Spleen (tissue), 11 donors: Measurements from ENCODE around the gene SGK2. TPM values are rescaled to one million over a fixed set of nuclear protein-coding genes. Genes with fewer than 3 reads are reported as not detected.

Source experiments
- DNase-seq: peaks from one replicate; pipeline ENCODE4 v3.0.0-alpha.2; 2020
- H3K27ac ChIP-seq, 8 donors: fragments of 200-600 bp; sonication (generic) in 7 of 8; 1 replicate in 4 of 8; 2 replicates in 4 of 8; pipeline versions ENCODE4 v1.5.0 to v1.8.0; 2016 to 2021; ENCODE audit warnings: inconsistent platforms in 4 of 8, mild to moderate bottlenecking in 4 of 8, moderate library complexity in 1 of 8
- H3K27me3 ChIP-seq, 7 donors: fragments of 200-600 bp; sonication (generic) in 6 of 7; replicated peaks in 1 of 7; 1 replicate in 4 of 7; 2 replicates in 3 of 7; pipeline versions ENCODE4 v1.5.0 to v1.8.0; 2016 to 2021; ENCODE audit warnings: inconsistent platforms in 3 of 7, mild to moderate bottlenecking in 1 of 7
- H3K36me3 ChIP-seq, 6 donors: fragments of 200-600 bp; sonication (generic) in 5 of 6; 1 replicate in 4 of 6; 2 replicates in 2 of 6; pipeline versions ENCODE4 v1.5.0 to v1.8.0; 2016 to 2021; ENCODE audit warnings: inconsistent platforms in 2 of 6
- H3K4me1 ChIP-seq, 6 donors: fragments of 200-600 bp; sonication (generic) in 5 of 6; 1 replicate in 3 of 6; 2 replicates in 3 of 6; pipeline versions ENCODE4 v1.5.0 to v1.8.0; 2016 to 2021; ENCODE audit warnings: inconsistent platforms in 3 of 6
- H3K4me3 ChIP-seq, 8 donors: fragments of 200-600 bp; sonication (generic) in 7 of 8; 1 replicate in 4 of 8; 2 replicates in 4 of 8; pipeline versions ENCODE4 v1.5.0 to v1.8.0; 2016 to 2021; ENCODE audit warnings: inconsistent platforms in 4 of 8, mild to moderate bottlenecking in 4 of 8, moderate library complexity in 2 of 8
- H3K9me3 ChIP-seq, 8 donors: fragments of 200-600 bp; sonication (generic) in 7 of 8; 1 replicate in 4 of 8; 2 replicates in 4 of 8; pipeline versions ENCODE4 v1.5.0 to v1.8.0; 2016 to 2021; ENCODE audit warnings: inconsistent platforms in 4 of 8
- CTCF ChIP-seq, 11 experiments: fragments of 200-600 bp in 7 of 11; fragments of 450-650 bp in 4 of 11; sonication (generic) in 4 of 11; IDR thresholded peaks in 8 of 11; conservative IDR thresholded peaks in 3 of 11; 1 replicate in 7 of 11; 2 replicates in 4 of 11; pipeline versions ENCODE4 v1.4.0 to v1.8.0; 2016 to 2021; ENCODE audit warnings: antibody characterized with exemption in 11 of 11, inconsistent platforms in 4 of 11, mild to moderate bottlenecking in 1 of 11
- POLR2A ChIP-seq, 3 donors: fragments of 450-650 bp; IDR thresholded peaks; one replicate each; pipeline ENCODE4 v1.5.1; 2017; ENCODE audit warnings: antibody characterized with exemption in 3 of 3, mild to moderate bottlenecking in 1 of 3
- POLR2AphosphoS5 ChIP-seq, 3 donors: sonication (generic); formaldehyde crosslinking; IDR thresholded peaks; one replicate each; pipeline ENCODE4 v1.5.1; 2017; ENCODE audit warnings: antibody characterized with exemption in 3 of 3
- WGBS, 5 donors: extraction: QIAGEN DNeasy Blood & Tissue Kit in 3 of 5; methylation state at CpG; one replicate each; pipeline versions ENCODE4 v1.1.5 to v1.1.7; 2013 to 2018; 5-methylcytosine and 5-hydroxymethylcytosine counted together
- intact Hi-C: fragments of 100-400 bp; cut with DNase I; formaldehyde crosslinking; loops from one replicate; pipeline ENCODE4 v1.15.0; 2023; ENCODE audit warnings: low total_unique reads
- polyA plus RNA-seq, 3 donors: library from polyadenylated mRNA; stranded (reverse); fragments of 200-250 nt; gene quantifications; one replicate each; pipeline ENCODE4 v1.2.1, GENCODE V29; 2013
- total RNA-seq, 7 donors: library from RNA; depleted of rRNA in 3 of 7; stranded (reverse); fragments of >200 nt in 3 of 7; fragmentation: NEBNext Ultra II Directional in 4 of 7; extraction: Animal tissue kit (Norgen Biotek cat#: 25700) in 4 of 7; gene quantifications; one replicate each; pipeline versions ENCODE4 v1.1.0 to v1.2.1, GENCODE V29; 2016 to 2021
- donor health status: healthy with polysubstance abuse.
- donor health status: DM: no; HTN: no; CAD: no; lungs with moderate emphysema.
- donor health status: DM: no; HTN: no; CAD: no.
- donor health status: Bipolar disorder and iron deficiency.
- donor health status: healthy.
- donor health status: DM: no; HTN: no; CAD: no.
- donor health status: DM: yes; HTN: yes; CAD: no.

The SGK2 gene
- total and polyA plus RNA-seq, 10 donors: 0.50 to 3.1 (median 0.99) TPM

GRCh38 chr20:43550456-43550855 is 8.4 kb upstream of the SGK2 start:
- 81 to 93% (median 88%) methylated on average over 2 of the region's 2 CpGs for WGBS, 5 donors
- intact Hi-C loops: no loop called here
- DNase-seq: peak; percentile 32

GRCh38 chr20:43554369-43554768 is 4.5 kb upstream of the SGK2 start:
- H3K27me3 ChIP-seq: no peaks in the 10 kb centered on the region
- no peak overlapping the region for H3K4me3 ChIP-seq
- no peak overlapping the region for H3K27ac ChIP-seq
- no peaks in the 10 kb centered on the region for H3K9me3 ChIP-seq
- intact Hi-C loops: no loop called here
- H3K4me1 ChIP-seq: peaks cover 0 to 30% (median 3%) of the 10 kb centered on the region in 6 donors
- no peak for DNase-seq
- TF ChIP-seq POLR2A (IDR thresholded peaks at IDR 0.05): no peak
- TF ChIP-seq POLR2AphosphoS5 (IDR thresholded peaks at IDR 0.05): no peak
- TF ChIP-seq CTCF (IDR thresholded peaks at IDR 0.05 in 8 of 11, conservative IDR thresholded peaks at IDR 0.05 in 3 of 11): no peak
- 58 to 86% (median 72%) methylated on average over 3 of the region's 3 CpGs for WGBS, 5 donors
- H3K36me3 ChIP-seq: peaks cover 0 to 5% (median 0%) of the 10 kb centered on the region in 6 donors

More at GRCh38 chr20:43550456-43550855, 8.4 kb upstream of the SGK2 start:
- Histone ChIP-seq H3K27me3 (no peaks in the 10 kb centered on the region), H3K4me3 (no peak overlapping the region), H3K27ac (no peak overlapping the region), H3K36me3 (peaks cover 0 to 29% (median 0%) of the 10 kb centered on the region in 6 donors), H3K4me1 (no peaks in the 10 kb centered on the region), H3K9me3 (peaks cover 0 to 8% (median 5%) of the 10 kb centered on the region in 8 donors)
- TF ChIP-seq POLR2A (IDR thresholded peaks at IDR 0.05) (no peak), CTCF (IDR thresholded peaks at IDR 0.05 in 8 of 11, conservative IDR thresholded peaks at IDR 0.05 in 3 of 11) (no peak), POLR2AphosphoS5 (IDR thresholded peaks at IDR 0.05) (no peak)

- H3K27me3 ChIP-seq: no peaks in the 10 kb centered on the region
- no peaks in the 10 kb centered on the region for H3K36me3 ChIP-seq
- intact Hi-C loops: no loop called here
- no peak overlapping the region for H3K27ac ChIP-seq
- no peaks in the 10 kb centered on the region for H3K9me3 ChIP-seq
- DNase-seq: peak; percentile 31
- no peak overlapping the region for H3K4me3 ChIP-seq
- WGBS, 5 donors: 72 to 84% (median 83%) methylated on average over 8 of the region's 8 CpGs
- H3K4me1 ChIP-seq: peaks cover 0 to 30% (median 3%) of the 10 kb centered on the region in 6 donors
- TF ChIP-seq POLR2AphosphoS5 (IDR thresholded peaks at IDR 0.05): no peak
- TF ChIP-seq CTCF (IDR thresholded peaks at IDR 0.05 in 8 of 11, conservative IDR thresholded peaks at IDR 0.05 in 3 of 11): no peak
- no peak for TF ChIP-seq POLR2A (IDR thresholded peaks at IDR 0.05)
Observed at GRCh38 chr20:43559147-43559987, 540 bp downstream of the SGK2 start.

GRCh38 chr20:43560974-43561373 is 2.1 kb downstream of the SGK2 start:
- peak; percentile 1 for DNase-seq
- Histone ChIP-seq H3K4me3 (no peak overlapping the region), H3K36me3 (no peaks in the 10 kb centered on the region), H3K27ac (no peak overlapping the region), H3K9me3 (no peaks in the 10 kb centered on the region), H3K4me1 (peaks cover 0 to 28% (median 3%) of the 10 kb centered on the region in 6 donors), H3K27me3 (no peaks in the 10 kb centered on the region)
- WGBS, 5 donors: 85 to 91% (median 88%) methylated on average over 3 of the region's 3 CpGs
- intact Hi-C loops: no loop called here
- TF ChIP-seq CTCF (IDR thresholded peaks at IDR 0.05 in 8 of 11, conservative IDR thresholded peaks at IDR 0.05 in 3 of 11) (no peak), POLR2A (IDR thresholded peaks at IDR 0.05) (no peak), POLR2AphosphoS5 (IDR thresholded peaks at IDR 0.05) (no peak)
